T-helper 1 cell (primary cell): ENCODE results near the gene VWA5B1.

Experiments used
- DNase-seq, 5 donors: peaks; one replicate each; pipeline ENCODE4 v3.0.0-alpha.2; 2012 to 2020

Gene VWA5B1

GRCh38 chr1:20390589-20391331, 100.1 kb downstream of the VWA5B1 start:
- no peak for DNase-seq

- DNase-seq = no peak
Measured at GRCh38 chr1:20395255-20395654, 104.6 kb downstream of the VWA5B1 start.

- no peak for DNase-seq
Measured at GRCh38 chr1:20398744-20399143, 108.1 kb downstream of the VWA5B1 start.

- no peak for DNase-seq
Measured at GRCh38 chr1:20399196-20399595, 108.5 kb downstream of the VWA5B1 start.

GRCh38 chr1:20399606-20400180, 109.0 kb downstream of the VWA5B1 start:
- no peak for DNase-seq

- no peak for DNase-seq
Measured at GRCh38 chr1:20400341-20401177, 109.9 kb downstream of the VWA5B1 start.

DNA sequence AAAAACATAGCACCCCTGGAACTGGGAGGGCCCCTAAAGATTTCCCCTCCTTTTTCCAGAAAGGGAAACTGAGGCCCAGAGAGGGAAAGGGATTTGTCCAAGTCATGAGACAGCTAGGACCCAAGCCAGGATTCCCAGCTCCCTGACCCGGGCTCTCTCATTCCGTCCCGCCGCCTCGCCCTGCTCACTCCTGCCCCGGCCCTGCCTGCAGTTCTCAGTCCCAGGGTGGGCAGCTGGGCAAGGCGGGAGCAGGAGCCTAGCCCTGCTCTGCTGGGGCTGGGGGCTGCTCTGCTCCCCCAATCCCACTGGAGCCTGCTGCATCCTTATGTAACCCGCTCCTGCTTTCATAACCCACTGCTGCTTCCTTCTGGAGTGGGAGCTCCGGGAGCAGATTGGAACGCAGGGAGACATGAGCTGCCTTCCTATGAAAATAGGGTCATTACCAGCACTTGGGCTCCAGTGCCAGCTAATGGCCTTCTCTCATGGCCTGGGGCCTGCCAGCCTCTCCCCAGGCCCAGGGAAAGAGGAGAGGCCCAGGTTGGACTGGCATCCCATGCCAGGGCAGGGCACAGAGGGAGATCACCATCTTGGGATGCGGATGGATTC, 110.8 kb downstream of the VWA5B1 start:
- no peak for DNase-seq

- DNase-seq = no peak
Measured at GRCh38 chr1:20402585-20403422, 112.1 kb downstream of the VWA5B1 start.

GRCh38 chr1:20403423-20404145, 112.9 kb downstream of the VWA5B1 start:
- DNase-seq = no peak

DNA sequence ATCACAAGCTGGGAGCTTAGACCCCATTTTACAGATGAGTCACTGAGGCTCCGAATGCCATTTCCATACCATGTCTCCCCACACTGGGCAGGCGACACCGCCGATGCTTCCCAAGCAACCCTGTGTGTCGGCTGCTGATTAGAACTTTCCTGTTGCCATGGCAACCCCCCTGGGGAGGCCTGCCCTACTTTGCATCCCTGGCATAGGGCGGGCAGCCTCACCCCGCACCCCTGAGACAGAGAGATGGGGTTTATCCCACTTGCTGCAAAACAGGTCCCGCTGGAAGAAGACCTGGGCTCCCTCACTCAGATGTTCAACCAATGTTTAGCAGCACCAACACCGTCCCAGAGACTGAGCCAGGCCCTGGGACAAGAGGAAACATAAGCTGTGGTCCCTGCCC, 113.8 kb downstream of the VWA5B1 start:
- DNase-seq = no peak
